Measurements from ENCODE around the gene ALDH4A1. TPM values are rescaled to one million over a fixed set of nuclear protein-coding genes. Genes with fewer than 3 reads are reported as not detected.

ALDH4A1 gene
- total RNA-seq, 1 experiment from 2014 or later = 26.1 TPM

- no peak overlapping the region for H4K5ac ChIP-seq (ENCODE audit: insufficient read length, low read depth, low read length)
- no peak overlapping the region for H3T11ph ChIP-seq (ENCODE audit: low read length)
- Mint-ChIP-seq H3K27ac (peak overlapping the region in 2 of 3 experiments; percentile 81 to 82; a peak in 4 of 7 replicates), H3K27me3 (ENCODE audit: low read depth) (peaks cover 22% of the 10 kb centered on the region), H3K9me3 (no peaks in the 10 kb centered on the region), H3K4me1 (peaks cover 29 to 42% of the 10 kb centered on the region in 2 experiments), H3K4me3 (peak overlapping the region in 1 of 2 experiments; percentile 60; a peak in 2 of 5 replicates), H3K36me3 (ENCODE audit: insufficient read depth in 1 of 3, low read depth in 3 of 3) (no peaks in the 10 kb centered on the region)
- peaks cover 4% of the 10 kb centered on the region for H3K23me2 ChIP-seq (ENCODE audit: insufficient read length, low read depth, low read length, poor library complexity, severe bottlenecking)
- H3K27me3 ChIP-seq (ENCODE audit: insufficient read depth, low read length) = no peaks in the 10 kb centered on the region; the same call in 1 of the 2 replicates
- no peak overlapping the region for H3K27ac ChIP-seq (ENCODE audit: insufficient read length, low read depth, low read length)
- TF ChIP-seq CTCF (conservative IDR thresholded peaks at IDR 0.05) = no peak
- no peak for DNase-seq
- peak overlapping the region; percentile 31; the same call in 1 of the 2 replicates for H3K14ac ChIP-seq (ENCODE audit: insufficient read depth, low read length)
- no peaks in the 10 kb centered on the region for H4K20me1 ChIP-seq (ENCODE audit: control insufficient read depth, insufficient read depth, insufficient read length)
- no peaks in the 10 kb centered on the region for H3K9me3 ChIP-seq (ENCODE audit: control insufficient read depth, low read depth, low read length)
- H3K4ac ChIP-seq (ENCODE audit: low read depth, low read length) = no peak overlapping the region
- no peak overlapping the region for H3K56ac ChIP-seq (ENCODE audit: insufficient read length, low read depth, low read length)
- no peak overlapping the region for H2BK120ac ChIP-seq (ENCODE audit: low read depth, low read length, poor library complexity, severe bottlenecking)
- no peaks in the 10 kb centered on the region for H3K79me2 ChIP-seq (ENCODE audit: insufficient read depth, low read length)
- peak overlapping the region; percentile 15 for H3K4me2 ChIP-seq (ENCODE audit: insufficient read depth, insufficient read length, low read length)
- no peak overlapping the region for H4K8ac ChIP-seq (replicated peaks; ENCODE audit: insufficient read length, low read depth, low read length)
- H3K23ac ChIP-seq (ENCODE audit: insufficient read length, low read depth, low read length) = no peak overlapping the region
- no peak overlapping the region for H2BK20ac ChIP-seq (ENCODE audit: low read depth, low read length, poor library complexity, severe bottlenecking)
- H3K9ac ChIP-seq (ENCODE audit: extremely low read depth, insufficient read length, low read length) = no peak overlapping the region
- H4K91ac ChIP-seq (ENCODE audit: insufficient read length, low read depth, low read length) = no peak overlapping the region
- no peak overlapping the region for H2AK5ac ChIP-seq (ENCODE audit: insufficient read length, low read length)
- H2BK12ac ChIP-seq (ENCODE audit: insufficient read length, low read depth, low read length) = peak overlapping the region; percentile 55
- H3K18ac ChIP-seq (ENCODE audit: insufficient read length, low read depth, low read length) = peak overlapping the region; percentile 33
- no peaks in the 10 kb centered on the region for H3K79me1 ChIP-seq (ENCODE audit: insufficient read depth, low read depth, low read length, poor library complexity, severe bottlenecking)
- H2BK15ac ChIP-seq (ENCODE audit: low read depth, low read length) = no peak overlapping the region
- WGBS (ENCODE audit: extremely low coverage, insufficient read length, low lambda C conversion rate) = no CpG with 5 or more reads among the region's 19 CpGs
- peaks cover 6% of the 10 kb centered on the region; the same call in 1 of the 2 replicates for H3K4me1 ChIP-seq (ENCODE audit: insufficient read depth, low read length)
- no peak overlapping the region for H2BK5ac ChIP-seq (ENCODE audit: insufficient read length, low read length)
- no peak overlapping the region for H2AFZ ChIP-seq (ENCODE audit: low read length)
Observed at GRCh38 chr1:18950401-18951026, 48.2 kb upstream of the ALDH4A1 start.
